SHP77 treated with DMSO at 0.1 percent for 48 hours (cell line): ENCODE results near the gene SLC4A9.
"Not testable (repeated sequence)": the region's sequence is repeated elsewhere in the genome, so short reads cannot be mapped to it uniquely, and the experiment has no call there.

ENCODE experiments used
- DNase-seq: peaks from one replicate; lab custom pipeline; 2025; lab: John Stamatoyannopoulos, UW

The SLC4A9 gene

DNA sequence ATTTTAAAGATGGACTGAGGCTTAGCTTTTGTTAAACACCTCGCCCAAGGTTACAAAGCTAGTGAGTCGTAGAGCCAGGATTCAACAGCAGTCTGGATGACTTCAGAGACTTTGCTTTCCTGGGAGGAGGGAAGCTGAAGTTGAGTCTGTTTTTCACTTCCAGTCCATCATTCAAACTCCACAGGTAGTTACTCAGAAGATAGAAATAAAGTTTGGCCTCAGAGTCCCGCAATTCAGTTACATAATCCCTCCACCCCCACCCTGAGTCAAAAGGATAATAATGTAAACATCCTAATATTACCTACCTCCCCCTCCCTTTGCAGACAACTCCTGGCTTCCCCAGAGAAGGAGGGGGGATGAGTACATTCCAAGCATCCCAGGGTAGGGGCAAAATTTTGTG lies 21.7 kb upstream of the SLC4A9 start:
- no peak for DNase-seq

- no peak for DNase-seq
These were observed 21.1 kb upstream of the SLC4A9 start for GRCh38 chr5:140338908-140339307.

DNA sequence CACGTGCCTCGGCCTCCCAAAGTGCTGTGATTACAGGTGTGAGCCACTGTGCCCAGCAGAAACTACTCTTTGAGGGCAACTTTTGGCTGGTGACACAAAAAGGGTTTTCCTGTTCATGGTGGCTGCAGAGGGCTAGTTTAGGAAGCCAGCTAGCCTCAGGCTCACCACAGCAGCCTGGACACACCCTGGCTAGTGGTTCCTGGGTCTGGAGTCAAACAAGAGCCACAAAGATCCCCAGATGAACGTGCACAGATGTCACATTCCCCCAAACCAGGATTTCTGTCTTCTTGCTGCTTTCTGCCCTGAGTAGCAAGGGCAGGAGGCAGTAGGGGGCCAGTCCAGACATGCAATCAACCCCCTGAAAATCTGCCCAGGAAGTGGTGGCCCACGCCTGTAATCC lies 20.4 kb upstream of the SLC4A9 start:
- DNase-seq, result no peak

- DNase-seq, result no peak
These were observed 19.3 kb upstream of the SLC4A9 start for GRCh38 chr5:140340605-140341121.

GRCh38 chr5:140341591-140341990 lies 18.4 kb upstream of the SLC4A9 start:
- DNase-seq, result no peak

DNA sequence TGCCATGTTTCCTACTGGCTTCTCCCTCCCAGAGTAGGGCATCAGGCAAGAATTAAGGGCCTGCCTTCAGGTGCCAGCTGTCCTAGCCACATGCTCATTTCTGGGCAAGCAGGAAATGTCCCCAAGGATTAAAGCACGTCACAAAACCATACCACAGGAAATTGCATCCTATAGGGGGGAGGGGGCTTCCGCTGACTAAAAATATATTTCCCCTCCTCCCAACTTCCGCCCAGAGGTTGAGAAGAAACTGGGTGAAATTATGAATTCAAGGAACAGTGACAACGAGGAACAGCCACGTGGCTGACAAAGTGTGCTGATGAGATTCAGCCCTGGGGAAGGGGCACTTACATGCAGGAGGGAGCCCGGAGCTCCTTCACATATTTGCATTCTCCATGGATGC lies 17.7 kb upstream of the SLC4A9 start:
- DNase-seq, result no peak

GRCh38 chr5:140342896-140343295 lies 17.1 kb upstream of the SLC4A9 start:
- DNase-seq, result no peak

- DNase-seq, result not testable (repeated sequence)
These were observed 16.1 kb upstream of the SLC4A9 start for GRCh38 chr5:140343849-140344248.

DNA sequence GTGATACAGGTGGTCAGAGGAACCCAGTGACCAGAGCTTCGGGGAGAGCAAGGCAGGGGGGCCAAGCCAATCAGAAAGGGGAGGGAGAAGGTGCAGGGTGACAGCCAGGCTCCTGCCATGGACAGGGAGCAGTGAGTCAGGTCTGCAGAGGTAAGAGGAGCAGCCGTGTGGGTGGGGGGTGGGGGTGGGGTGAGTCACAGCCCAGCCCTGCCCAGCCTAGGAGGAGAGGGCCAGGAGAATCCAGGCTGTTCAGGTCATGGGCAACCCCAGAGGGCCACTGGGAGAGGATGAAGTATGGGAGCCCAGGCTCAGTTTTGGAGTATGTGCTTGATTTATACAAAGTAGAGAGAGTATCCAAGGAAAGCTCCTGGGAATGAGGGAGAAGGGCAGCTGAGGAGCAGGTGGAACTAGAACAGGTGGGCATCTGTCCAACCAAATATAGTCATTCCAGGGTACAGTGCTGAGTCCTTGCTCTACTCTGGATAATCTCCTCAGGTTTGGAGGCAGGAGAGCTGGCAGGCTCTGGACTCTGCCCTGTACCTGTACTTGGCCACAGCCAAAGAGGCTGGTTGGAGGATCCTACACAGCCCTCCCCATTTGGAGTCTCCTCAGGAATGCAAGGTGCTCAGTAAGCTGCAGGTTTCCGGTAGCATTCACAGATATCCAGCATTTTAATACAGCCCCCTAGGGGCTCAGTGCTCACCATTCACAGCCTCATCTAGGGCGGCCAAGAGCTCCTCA lies 15.1 kb upstream of the SLC4A9 start:
- DNase-seq, result no peak

GRCh38 chr5:140345919-140346347 lies 14.1 kb upstream of the SLC4A9 start:
- DNase-seq, result peak; percentile 30

DNA sequence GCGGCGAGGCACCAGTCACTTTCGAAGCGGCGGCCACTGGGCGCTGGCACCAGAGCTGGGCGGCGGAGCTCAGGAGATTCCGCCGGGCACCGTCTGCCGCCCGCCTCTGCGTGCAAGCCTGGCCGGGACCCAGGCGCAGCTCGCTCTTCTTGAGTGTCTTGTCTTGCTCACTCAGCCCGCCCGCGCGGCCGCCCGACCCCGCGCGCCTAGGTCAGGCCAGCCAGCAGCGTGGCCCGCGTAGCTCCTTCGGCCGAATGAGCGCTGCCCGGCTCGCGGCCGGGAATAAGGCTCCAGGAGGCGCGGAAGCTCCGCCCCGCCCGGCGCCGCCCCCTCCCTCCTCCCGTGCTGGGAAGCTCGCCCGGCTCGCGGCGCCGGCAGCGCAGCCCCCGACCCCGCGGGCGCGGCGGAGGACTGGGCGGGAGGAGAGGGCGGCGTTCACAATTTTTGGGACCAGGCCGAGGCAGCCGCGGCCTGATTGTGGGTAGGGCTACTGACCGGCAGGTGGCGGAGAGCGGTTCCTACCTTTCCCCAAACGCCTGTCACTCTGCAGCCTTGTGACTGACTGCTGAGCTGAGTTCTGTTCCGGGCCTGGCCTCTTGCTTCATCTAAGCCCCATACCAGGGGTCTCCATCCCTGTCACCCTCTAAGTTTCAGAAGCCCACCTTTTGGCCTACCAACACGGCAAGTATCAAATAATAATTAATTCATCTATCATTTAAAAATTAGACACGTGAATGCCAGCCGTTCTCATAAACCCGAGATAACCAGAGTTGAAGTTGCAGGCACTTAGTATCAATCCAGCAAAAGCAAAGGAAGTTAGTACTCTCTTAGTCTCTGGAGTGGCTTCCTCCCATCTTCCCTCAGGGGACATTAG lies 13.4 kb upstream of the SLC4A9 start, which contains the start of gene HBEGF:
Gene HBEGF, minus strand, starts transcription at position 256 of the 874 bp plus-strand sequence. CDS start 275 bp downstream, outside the sequence.
- DNase-seq, result peak; percentile 55

- no peak for DNase-seq
These were observed 12.6 kb upstream of the SLC4A9 start for GRCh38 chr5:140347360-140347759.

DNA sequence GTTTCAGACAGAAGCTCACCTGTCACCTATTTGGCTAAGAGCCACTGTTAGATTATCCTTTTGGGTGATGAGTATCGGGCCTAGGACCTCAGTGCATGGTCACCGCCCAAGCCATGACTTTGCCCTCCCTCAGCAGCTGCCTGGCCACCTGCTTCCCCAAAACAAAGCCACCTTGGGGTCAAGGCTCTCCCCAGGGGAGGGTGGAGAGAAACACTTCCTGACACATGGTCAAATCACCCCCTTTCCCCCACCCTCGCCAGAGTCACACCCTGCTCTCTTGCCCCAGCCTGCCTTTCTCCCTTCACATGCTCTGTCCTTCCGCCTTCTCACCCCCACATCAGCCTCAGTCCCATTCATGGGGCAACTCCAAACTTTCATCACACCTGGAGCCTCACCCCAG lies 11.9 kb upstream of the SLC4A9 start:
- no peak for DNase-seq

GRCh38 chr5:140349244-140349643 lies 10.8 kb upstream of the SLC4A9 start:
- no peak for DNase-seq

DNA sequence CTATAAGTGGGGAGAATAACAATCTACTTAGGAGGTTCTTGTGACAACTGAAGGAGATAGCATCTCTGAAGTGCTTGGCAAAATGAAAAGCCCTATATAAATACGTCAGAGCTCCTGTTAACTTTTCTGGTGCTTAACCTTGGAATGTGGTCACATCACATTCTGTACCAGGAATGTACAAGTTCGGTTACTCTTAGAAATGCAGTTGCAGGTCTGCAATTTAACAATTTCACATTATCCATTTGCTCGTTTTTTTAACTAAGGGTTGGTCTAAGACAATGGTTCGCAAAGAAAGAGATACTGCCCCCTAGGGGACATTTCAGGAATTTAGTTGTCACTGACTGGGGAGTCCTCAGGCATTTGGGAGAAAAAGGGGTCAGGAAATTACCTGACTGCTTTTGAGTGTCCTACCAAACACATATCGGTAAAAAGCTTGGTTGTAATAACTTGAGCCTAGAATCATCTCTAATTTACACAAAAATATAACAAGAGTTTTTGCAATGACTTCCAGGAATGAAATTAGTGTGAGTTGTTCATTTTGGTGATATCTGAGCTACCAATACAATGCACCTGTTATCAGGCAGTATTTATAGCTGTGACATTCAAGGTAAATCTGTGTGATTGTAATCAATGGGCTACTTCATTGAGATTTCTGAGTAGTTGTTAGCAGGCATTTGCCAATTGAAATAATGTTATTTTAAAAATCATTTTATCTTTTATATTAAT lies 8.2 kb upstream of the SLC4A9 start:
- peak; percentile 32 for DNase-seq

- DNase-seq, result no peak
These were observed 4.4 kb upstream of the SLC4A9 start for GRCh38 chr5:140355546-140355945.

DNA sequence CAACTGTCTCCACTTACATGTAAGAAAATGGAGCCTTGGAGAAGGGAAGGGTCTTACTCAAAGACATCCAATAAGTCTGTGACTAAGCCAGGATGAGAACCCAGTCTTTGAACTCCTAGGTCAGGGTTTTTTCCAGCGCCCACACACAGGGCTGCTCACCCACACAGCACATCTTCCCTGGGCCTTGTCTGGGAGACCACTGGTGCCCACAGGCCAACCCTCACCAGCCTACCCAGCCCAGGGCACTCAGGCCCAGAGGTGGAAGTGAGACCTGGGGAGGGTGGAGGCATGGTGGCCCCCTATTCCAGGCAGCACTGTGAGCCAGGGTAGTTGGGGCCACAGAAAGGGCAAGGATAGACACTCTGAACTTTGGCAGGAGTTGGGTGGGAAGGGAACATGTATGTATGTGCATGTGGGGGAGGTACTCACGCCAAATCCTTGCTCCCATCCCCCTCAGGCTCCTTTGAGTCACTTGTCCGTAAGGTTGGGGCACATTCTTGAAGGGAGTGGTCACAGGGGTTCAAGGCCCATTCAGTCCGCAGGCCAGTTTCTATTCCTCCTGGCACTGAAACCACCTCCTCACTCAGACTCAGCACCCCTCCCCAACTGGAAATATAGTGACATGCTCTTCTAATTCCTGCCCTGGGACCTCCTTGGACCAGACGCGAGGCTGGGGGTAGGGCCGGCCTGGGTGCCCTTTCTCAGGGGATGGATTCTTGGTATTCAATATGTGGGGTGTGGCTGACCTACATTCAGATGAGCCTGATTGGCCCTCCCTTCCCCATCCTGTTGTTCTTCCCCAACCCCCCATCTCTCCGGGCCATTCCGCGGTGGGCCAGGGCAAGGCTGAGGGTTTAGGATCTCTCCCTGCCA lies 2.9 kb upstream of the SLC4A9 start:
- no peak for DNase-seq

GRCh38 chr5:140357726-140358093 lies 2.3 kb upstream of the SLC4A9 start:
- peak; percentile 71 for DNase-seq

DNA sequence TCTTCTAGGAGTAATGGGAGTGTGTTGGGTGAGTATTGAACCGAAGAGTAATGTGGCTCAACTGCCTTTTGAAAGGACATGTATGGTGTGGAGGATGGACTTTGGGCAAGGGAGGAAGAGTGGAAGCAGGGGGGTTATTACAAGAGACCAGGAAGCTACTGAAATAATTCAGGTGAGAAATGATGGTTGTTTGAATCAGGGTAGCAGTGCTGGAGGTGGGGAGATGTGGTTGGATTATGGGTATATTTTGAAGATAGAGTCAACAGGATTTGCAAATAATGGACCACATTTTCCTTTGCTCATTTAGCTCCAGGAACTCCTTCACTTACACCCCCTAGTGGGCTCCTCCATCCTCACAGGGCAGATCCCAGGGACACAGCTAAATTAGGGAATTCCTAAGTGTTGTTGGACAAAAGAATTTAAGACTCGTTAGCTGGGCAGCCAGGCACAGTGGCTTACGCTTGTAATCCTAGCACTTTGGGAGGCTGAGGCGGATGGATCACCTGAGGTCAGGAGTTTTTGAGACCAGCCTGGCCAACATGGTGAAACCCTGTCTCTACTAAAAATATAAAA lies 1.2 kb upstream of the SLC4A9 start:
- DNase-seq, result no peak

- DNase-seq, result no peak
These were observed 886 bp downstream of the SLC4A9 start for GRCh38 chr5:140360681-140361479.
